ENCODE measurements around the gene SMKR1. TPM values are rescaled to one million over a fixed set of nuclear protein-coding genes. Genes with fewer than 3 reads are reported as not detected.

Gene SMKR1
- polyA plus RNA-seq, 6 donors from 2014 or later = 0.64 to 1.3 (median 1.2) TPM; not detected in 1

DNA sequence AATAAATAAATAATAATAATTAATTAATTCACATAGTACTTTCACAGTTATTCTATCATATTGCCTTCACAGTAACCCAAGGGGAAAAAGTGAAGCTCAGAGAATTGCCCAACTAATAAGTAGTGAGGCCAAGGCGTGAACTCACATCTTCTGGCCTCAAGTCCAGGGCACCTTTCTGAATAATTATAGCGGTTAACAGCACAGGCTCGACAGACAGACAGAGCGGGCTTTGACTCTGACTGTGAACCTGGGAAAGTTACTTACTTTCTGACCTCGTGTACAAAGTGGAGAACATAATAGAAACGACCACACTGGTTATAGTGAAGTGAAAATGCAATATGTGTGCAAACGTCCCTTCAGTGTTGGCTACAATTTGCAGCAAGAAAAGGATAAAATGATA lies 5.7 kb upstream of the SMKR1 start:
- peak overlapping the region in 2 of 6 donors; percentile 2 to 48 for H3K27ac Mint-ChIP-seq
- H3K36me3 Mint-ChIP-seq = no peaks in the 10 kb centered on the region
- H3K4me3 Mint-ChIP-seq = no peak overlapping the region

DNA sequence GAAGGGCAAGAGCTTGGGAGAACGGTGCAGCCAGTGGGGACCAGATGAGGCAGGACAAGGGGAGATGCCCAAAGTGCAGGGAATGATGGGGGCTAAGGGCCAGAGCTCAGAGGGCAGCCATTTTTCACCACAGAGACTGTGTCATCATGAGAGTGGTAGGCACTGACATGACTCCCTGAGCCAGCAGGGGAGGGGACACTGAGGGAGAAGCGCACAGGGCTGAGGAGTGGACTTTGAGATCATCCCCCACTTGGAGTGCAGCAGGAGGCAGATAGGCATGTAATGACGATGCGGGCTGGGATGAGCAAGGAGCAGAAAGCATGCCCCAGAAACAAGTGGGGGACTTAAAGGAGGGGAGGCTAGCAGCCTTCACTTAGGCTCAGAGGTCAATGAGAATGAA lies 5.2 kb upstream of the SMKR1 start:
- H3K27me3 Mint-ChIP-seq = peaks cover 0 to 7% (median 0%) of the 10 kb centered on the region in 3 donors
- no peaks in the 10 kb centered on the region for H3K36me3 Mint-ChIP-seq
- H3K9me3 Mint-ChIP-seq = no peaks in the 10 kb centered on the region
- peak overlapping the region in 4 of 6 donors; percentile 2 to 58 (median 32) for H3K27ac Mint-ChIP-seq
- H3K4me3 Mint-ChIP-seq = no peak overlapping the region
- ATAC-seq (ENCODE audit: low read depth in 2 of 2) (no peak), DNase-seq (no peak)
- H3K4me1 Mint-ChIP-seq = peaks cover 5 to 13% (median 11%) of the 10 kb centered on the region in 3 donors

More for the DNA sequence above, 5.7 kb upstream of the SMKR1 start:
- Mint-ChIP-seq H3K27me3 (peaks cover 0 to 7% (median 0%) of the 10 kb centered on the region in 3 donors), H3K9me3 (no peaks in the 10 kb centered on the region), H3K4me1 (peaks cover 0 to 12% (median 7%) of the 10 kb centered on the region in 3 donors)
- ATAC-seq (ENCODE audit: low read depth in 2 of 2) (no peak), DNase-seq (no peak)

DNA sequence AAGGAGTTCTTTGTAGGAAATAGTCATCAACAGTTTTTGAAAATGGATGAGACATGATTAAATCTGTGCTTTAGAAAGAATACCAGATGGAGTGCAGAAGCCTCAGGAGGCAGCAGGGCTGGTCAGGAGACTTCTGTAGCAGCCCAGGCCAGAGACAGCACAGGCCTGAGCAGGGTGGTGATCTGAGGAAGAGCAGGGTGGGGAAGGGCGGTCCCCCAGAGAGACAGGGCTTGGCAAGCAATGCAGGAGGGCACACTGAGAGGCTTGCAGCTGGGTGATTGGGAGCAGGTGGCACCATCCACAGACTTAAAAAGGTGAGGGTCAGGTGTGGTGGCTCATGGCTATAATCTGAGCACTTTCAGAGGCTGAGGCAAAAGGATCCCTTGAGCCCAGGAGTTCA lies 4.3 kb upstream of the SMKR1 start:
- H3K36me3 Mint-ChIP-seq = no peaks in the 10 kb centered on the region

GRCh38 chr7:129499999-129500398 lies 2.3 kb upstream of the SMKR1 start:
- Mint-ChIP-seq H3K27ac (peak overlapping the region in 3 of 6 donors; percentile 24 to 89 (median 59)), H3K27me3 (peaks cover 0 to 7% (median 0%) of the 10 kb centered on the region in 3 donors), H3K9me3 (no peaks in the 10 kb centered on the region), H3K4me3 (peak overlapping the region in 4 of 8 donors; percentile 16 to 72 (median 38)), H3K36me3 (no peaks in the 10 kb centered on the region), H3K4me1 (peaks cover 12 to 17% (median 17%) of the 10 kb centered on the region in 3 donors)
- no peak for DNase-seq
- ATAC-seq (ENCODE audit: low read depth in 2 of 2) = no peak

More for the DNA sequence above, 4.3 kb upstream of the SMKR1 start:
- DNase-seq (no peak), ATAC-seq (ENCODE audit: low read depth in 2 of 2) (no peak)
- H3K27ac Mint-ChIP-seq = peak overlapping the region in 2 of 6 donors; percentile 15 to 62
- H3K4me3 Mint-ChIP-seq = peak overlapping the region in 1 of 8 donors; percentile 37
- H3K9me3 Mint-ChIP-seq = no peaks in the 10 kb centered on the region
- peaks cover 0 to 7% (median 0%) of the 10 kb centered on the region in 3 donors for H3K27me3 Mint-ChIP-seq
- H3K4me1 Mint-ChIP-seq = peaks cover 6 to 13% (median 11%) of the 10 kb centered on the region in 3 donors

DNA sequence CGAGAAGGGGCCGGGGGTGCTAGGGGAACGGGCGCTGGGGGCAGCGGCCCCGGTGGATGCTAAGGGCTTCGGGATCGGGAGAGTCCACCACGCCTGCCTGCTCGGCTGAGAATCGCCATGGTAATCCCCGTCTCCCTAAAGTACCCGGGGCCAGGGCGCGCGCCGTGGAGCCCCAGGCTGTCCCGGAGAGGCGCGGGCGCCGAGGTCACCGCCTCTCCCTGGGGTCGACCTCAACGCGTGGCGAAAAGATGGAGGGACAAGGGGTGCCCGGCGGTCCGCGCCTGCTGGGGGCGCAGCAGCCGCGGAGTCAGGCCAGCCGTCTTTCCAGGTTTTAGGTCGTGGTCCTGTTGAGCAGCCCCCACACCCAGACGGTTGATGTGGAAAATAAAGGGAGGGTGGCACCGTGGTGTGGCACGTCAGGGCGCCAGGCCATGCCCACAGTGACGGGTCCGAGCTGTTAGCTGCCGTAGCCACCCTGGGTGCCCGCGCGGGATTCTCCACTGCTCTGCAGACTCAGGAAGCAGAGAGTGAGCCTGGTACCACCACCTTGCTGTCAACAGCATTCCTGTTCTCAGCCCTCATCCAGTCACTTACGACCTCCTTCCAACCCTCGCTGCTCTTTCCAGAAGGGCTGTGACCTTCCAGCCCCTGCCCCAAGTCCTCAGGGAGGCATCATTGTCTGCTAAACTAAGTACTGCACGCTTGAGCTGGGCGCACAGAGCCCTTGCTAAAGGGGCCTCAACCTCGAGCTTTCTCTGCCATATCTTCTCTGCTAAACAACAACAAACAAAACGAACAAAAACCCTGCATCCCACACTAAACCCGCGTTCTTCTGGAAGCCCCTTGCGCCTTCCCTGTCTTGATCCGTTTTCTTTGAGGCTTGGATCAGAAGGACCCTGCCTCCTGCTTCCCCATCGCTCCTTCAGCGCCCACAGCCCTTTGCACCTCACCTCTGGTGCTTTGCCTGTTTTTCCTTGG lies 666 bp downstream of the SMKR1 start:
- ATAC-seq (ENCODE audit: low read depth in 2 of 2) = peak; percentile 4 to 6
- H3K27ac Mint-ChIP-seq = peak overlapping the region in 5 of 6 donors; percentile 26 to 99 (median 89)
- DNase-seq = peak; percentile 8
- peaks cover 12 to 17% (median 15%) of the 10 kb centered on the region in 3 donors for H3K4me1 Mint-ChIP-seq
- peak overlapping the region; percentile 69 to 91 (median 84) for H3K4me3 Mint-ChIP-seq
- H3K27me3 Mint-ChIP-seq = no peaks in the 10 kb centered on the region
- H3K9me3 Mint-ChIP-seq = no peaks in the 10 kb centered on the region
- H3K36me3 Mint-ChIP-seq = no peaks in the 10 kb centered on the region

DNA sequence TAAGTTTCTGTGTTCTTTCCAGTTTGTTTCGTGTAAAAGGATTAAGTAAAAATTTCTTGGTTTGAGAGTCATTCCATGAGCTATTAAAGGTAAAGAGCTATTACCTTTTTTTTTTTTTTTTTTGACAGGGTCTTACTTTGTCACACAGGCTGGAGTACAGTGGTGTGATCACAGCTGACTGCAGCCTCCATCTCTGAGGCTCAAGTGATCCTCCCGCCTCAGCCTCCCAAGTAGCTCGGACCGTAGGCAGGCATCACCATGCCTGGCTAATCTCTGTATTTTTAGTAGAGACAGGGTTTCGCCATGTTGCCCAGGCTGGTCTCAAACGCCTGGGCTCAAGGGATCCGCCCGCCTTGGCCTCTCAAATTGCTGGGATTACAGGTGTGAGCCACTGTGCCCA lies 1.4 kb downstream of the SMKR1 start:
- peaks cover 12 to 17% (median 15%) of the 10 kb centered on the region in 3 donors for H3K4me1 Mint-ChIP-seq
- peak overlapping the region; percentile 6 to 99 (median 84) for H3K27ac Mint-ChIP-seq
- no peaks in the 10 kb centered on the region for H3K36me3 Mint-ChIP-seq
- no peak for ATAC-seq (ENCODE audit: low read depth in 2 of 2)
- H3K27me3 Mint-ChIP-seq = no peaks in the 10 kb centered on the region
- H3K4me3 Mint-ChIP-seq = peak overlapping the region; percentile 69 to 91 (median 84)
- H3K9me3 Mint-ChIP-seq = no peaks in the 10 kb centered on the region
- no peak for DNase-seq

DNA sequence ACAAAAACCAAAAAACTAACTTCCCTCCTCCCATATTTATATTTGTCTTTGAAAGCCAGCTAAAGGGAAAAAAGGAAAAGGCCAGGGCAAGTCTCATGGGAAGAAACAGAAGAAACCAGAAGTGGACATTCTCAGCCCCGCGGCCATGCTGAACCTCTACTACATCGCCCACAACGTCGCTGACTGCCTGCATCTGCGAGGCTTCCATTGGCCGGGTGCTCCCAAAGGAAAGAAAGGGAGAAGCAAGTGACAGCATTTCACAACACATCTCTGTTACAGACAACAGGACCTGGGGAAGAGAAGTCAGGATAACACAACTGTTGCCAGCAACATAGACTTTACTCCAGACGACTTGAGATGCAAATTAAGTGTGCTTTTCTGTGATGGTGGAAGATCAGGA lies 9.9 kb downstream of the SMKR1 start:
- Mint-ChIP-seq H3K9me3 (peaks cover 0 to 2% (median 0%) of the 10 kb centered on the region in 7 donors), H3K27ac (peak overlapping the region in 1 of 6 donors; percentile 90), H3K4me1 (no peaks in the 10 kb centered on the region), H3K27me3 (peaks cover 0 to 4% (median 0%) of the 10 kb centered on the region in 3 donors), H3K36me3 (no peaks in the 10 kb centered on the region), H3K4me3 (peak overlapping the region in 1 of 8 donors; percentile 41)
- no peak for ATAC-seq (ENCODE audit: low read depth in 2 of 2)
- no peak for DNase-seq

- Mint-ChIP-seq H3K36me3 (no peaks in the 10 kb centered on the region), H3K9me3 (peaks cover 0 to 2% (median 0%) of the 10 kb centered on the region in 7 donors), H3K27me3 (peaks cover 6 to 8% (median 8%) of the 10 kb centered on the region in 3 donors), H3K27ac (no peak overlapping the region), H3K4me1 (no peaks in the 10 kb centered on the region), H3K4me3 (no peak overlapping the region)
- no peak for ATAC-seq (ENCODE audit: low read depth in 2 of 2)
- no peak for DNase-seq
These were observed 11.2 kb downstream of the SMKR1 start for GRCh38 chr7:129513546-129513945.

DNA sequence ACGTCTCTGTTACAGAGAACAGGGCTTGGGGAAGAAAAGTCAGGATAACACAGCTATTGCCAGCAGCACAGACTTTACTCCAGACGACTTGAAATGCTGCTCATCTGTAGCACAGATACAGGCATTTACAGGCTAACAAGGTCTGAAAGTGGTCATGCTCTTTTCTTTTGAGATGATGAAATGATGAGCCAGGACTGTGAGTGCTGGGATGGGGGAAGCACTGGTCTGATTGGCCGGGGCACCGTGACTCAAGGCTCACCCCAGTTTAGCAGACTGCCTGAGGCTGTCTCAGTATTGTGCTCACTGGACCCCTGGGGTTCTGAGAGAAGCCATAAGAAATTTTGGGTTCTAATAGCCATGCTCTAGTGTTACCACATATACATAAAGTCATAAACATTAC lies 12.4 kb downstream of the SMKR1 start:
- Mint-ChIP-seq H3K4me3 (no peak overlapping the region), H3K36me3 (no peaks in the 10 kb centered on the region), H3K4me1 (no peaks in the 10 kb centered on the region), H3K27ac (no peak overlapping the region), H3K27me3 (peaks cover 9 to 12% (median 12%) of the 10 kb centered on the region in 3 donors), H3K9me3 (peaks cover 0 to 2% (median 0%) of the 10 kb centered on the region in 7 donors)
- DNase-seq (no peak), ATAC-seq (ENCODE audit: low read depth in 2 of 2) (no peak)

DNA sequence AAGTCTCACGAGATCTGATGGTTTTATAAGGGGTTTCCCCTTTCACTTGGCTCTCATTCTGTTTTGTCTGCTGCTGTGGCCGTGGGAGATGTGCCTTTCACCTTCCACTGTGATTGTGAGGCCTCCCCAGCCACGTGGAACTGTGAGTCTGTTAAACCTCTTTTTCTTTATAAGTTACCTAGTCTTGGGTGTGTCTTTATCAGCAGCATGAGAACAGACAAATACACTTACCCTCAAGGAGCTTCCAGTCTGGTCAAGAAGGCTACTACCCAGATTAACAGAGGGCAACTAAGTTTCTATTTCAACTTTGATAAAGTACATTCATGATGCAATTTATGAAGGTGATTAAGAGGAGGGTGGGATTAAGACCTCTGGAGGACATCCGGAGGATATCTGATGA lies 13.1 kb downstream of the SMKR1 start:
- no peak overlapping the region for H3K4me3 Mint-ChIP-seq

GRCh38 chr7:129517931-129518330 lies 15.6 kb downstream of the SMKR1 start:
- DNase-seq = no peak
- Mint-ChIP-seq H3K4me3 (no peak overlapping the region), H3K36me3 (no peaks in the 10 kb centered on the region), H3K27ac (peak overlapping the region in 1 of 6 donors; percentile 7), H3K27me3 (peaks cover 21 to 36% (median 30%) of the 10 kb centered on the region in 3 donors), H3K9me3 (peaks cover 0 to 2% (median 0%) of the 10 kb centered on the region in 7 donors), H3K4me1 (no peaks in the 10 kb centered on the region)
- no peak for ATAC-seq (ENCODE audit: low read depth in 2 of 2)

More for the DNA sequence above, 13.1 kb downstream of the SMKR1 start:
- ATAC-seq (ENCODE audit: low read depth in 2 of 2) (no peak), DNase-seq (no peak)
- H3K36me3 Mint-ChIP-seq = no peaks in the 10 kb centered on the region
- H3K27ac Mint-ChIP-seq = no peak overlapping the region
- H3K9me3 Mint-ChIP-seq = peaks cover 0 to 2% (median 0%) of the 10 kb centered on the region in 7 donors
- H3K4me1 Mint-ChIP-seq = no peaks in the 10 kb centered on the region
- H3K27me3 Mint-ChIP-seq = peaks cover 11 to 16% (median 16%) of the 10 kb centered on the region in 3 donors

DNA sequence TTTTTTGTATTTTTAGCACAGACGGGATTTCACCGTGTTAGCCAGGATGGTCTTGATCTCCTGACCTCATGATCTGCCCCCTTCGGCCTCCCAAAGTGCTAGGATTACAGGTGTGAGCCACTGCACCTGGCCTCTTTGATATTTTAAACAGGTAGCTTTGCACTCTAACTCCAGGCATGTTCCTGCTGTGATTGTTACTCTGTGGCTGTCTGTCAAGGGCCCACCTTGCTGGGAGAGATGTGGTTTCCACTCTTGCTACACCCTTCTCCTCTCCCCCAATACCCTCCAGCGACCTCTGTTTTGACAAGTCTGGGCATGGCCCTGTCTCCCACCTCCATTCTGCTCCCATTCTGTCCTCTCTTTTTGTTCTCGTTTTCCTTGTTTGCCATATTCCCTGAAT lies 17.1 kb downstream of the SMKR1 start:
- no peaks in the 10 kb centered on the region for H3K36me3 Mint-ChIP-seq
- H3K4me3 Mint-ChIP-seq = no peak overlapping the region
- H3K27ac Mint-ChIP-seq = no peak overlapping the region
- no peak for ATAC-seq (ENCODE audit: low read depth in 2 of 2)
- H3K4me1 Mint-ChIP-seq = no peaks in the 10 kb centered on the region
- no peak for DNase-seq
- peaks cover 25 to 41% (median 33%) of the 10 kb centered on the region in 3 donors for H3K27me3 Mint-ChIP-seq
- H3K9me3 Mint-ChIP-seq = peaks cover 0 to 2% (median 0%) of the 10 kb centered on the region in 7 donors

- ATAC-seq (ENCODE audit: low read depth in 2 of 2) (no peak), DNase-seq (no peak)
- peaks cover 0 to 4% of the 10 kb centered on the region in 2 donors for H3K36me3 Mint-ChIP-seq
- H3K4me1 Mint-ChIP-seq = peaks cover 0 to 1% (median 0%) of the 10 kb centered on the region in 3 donors
- peaks cover 0 to 4% (median 0%) of the 10 kb centered on the region in 7 donors for H3K9me3 Mint-ChIP-seq
- H3K4me3 Mint-ChIP-seq = no peak overlapping the region
- peaks cover 32 to 57% (median 57%) of the 10 kb centered on the region in 3 donors for H3K27me3 Mint-ChIP-seq
- no peak overlapping the region for H3K27ac Mint-ChIP-seq
These were observed 20.0 kb downstream of the SMKR1 start for GRCh38 chr7:129522088-129522970.

Measured in naive B cell (primary cell).